DND-41 (cell line): ENCODE data around the gene LIAS.

Experiments used
- CTCF ChIP-seq: IDR thresholded peaks from 2 replicates; pipeline ENCODE4 v1.5.1; 2012; ENCODE audit warnings: borderline replicate concordance, low read length, moderate library complexity, mild to moderate bottlenecking; ENCODE audit not compliant: poor library complexity, severe bottlenecking; ENCODE audit errors: extremely low read depth
- EZH2 ChIP-seq: IDR thresholded peaks from 3 replicates; pipeline ENCODE4 v1.6.1; 2012; ENCODE audit warnings: borderline replicate concordance, low read depth, mild to moderate bottlenecking, moderate library complexity, low read length, inconsistent platforms; ENCODE audit not compliant: severe bottlenecking

- TF ChIP-seq EZH2 (no peak), CTCF (no peak)
Observed at GRCh38 chr4:39456946-39457763, 1.7 kb upstream of the LIAS start.
